Effector CD4-positive, alpha-beta T cell (primary cell): ENCODE results near the gene ARSK.

Experiments
- DNase-seq: peaks from one replicate; pipeline ENCODE4 v3.0.0-alpha.2; 2020

ARSK gene

GRCh38 chr5:95565280-95565920 lies 10.5 kb downstream of the ARSK start:
- DNase-seq: no peak

- DNase-seq: no peak
Observed at GRCh38 chr5:95572016-95572415, 17.1 kb downstream of the ARSK start.

GRCh38 chr5:95581576-95581975 lies 26.7 kb downstream of the ARSK start:
- DNase-seq: no peak

GRCh38 chr5:95583992-95584391 lies 29.1 kb downstream of the ARSK start:
- no peak for DNase-seq

- DNase-seq: no peak
Observed at GRCh38 chr5:95590880-95591279, 36.0 kb downstream of the ARSK start.

GRCh38 chr5:95591490-95591901 lies 36.6 kb downstream of the ARSK start:
- no peak for DNase-seq

- no peak for DNase-seq
Observed at GRCh38 chr5:95595289-95595931, 40.5 kb downstream of the ARSK start.

- no peak for DNase-seq
Observed at GRCh38 chr5:95599252-95599651, 44.4 kb downstream of the ARSK start.

- no peak for DNase-seq
Observed at GRCh38 chr5:95600557-95600956, 45.7 kb downstream of the ARSK start.

- DNase-seq: no peak
Observed at GRCh38 chr5:95605786-95606185, 50.9 kb downstream of the ARSK start.

- DNase-seq: no peak
Observed at GRCh38 chr5:95606419-95606818, 51.5 kb downstream of the ARSK start.

GRCh38 chr5:95609711-95610110 lies 54.8 kb downstream of the ARSK start:
- DNase-seq: no peak

GRCh38 chr5:95610546-95610945 lies 55.6 kb downstream of the ARSK start:
- no peak for DNase-seq

- no peak for DNase-seq
Observed at GRCh38 chr5:95611396-95611795, 56.5 kb downstream of the ARSK start.

GRCh38 chr5:95613514-95613913 lies 58.6 kb downstream of the ARSK start:
- DNase-seq: no peak

GRCh38 chr5:95615164-95615467 lies 60.2 kb downstream of the ARSK start:
- DNase-seq: no peak

- DNase-seq: no peak
Observed at GRCh38 chr5:95617057-95617456, 62.2 kb downstream of the ARSK start.

- no peak for DNase-seq
Observed at GRCh38 chr5:95619096-95619495, 64.2 kb downstream of the ARSK start.

- DNase-seq: no peak
Observed at GRCh38 chr5:95619514-95620029, 64.7 kb downstream of the ARSK start.

- peak; percentile 41 for DNase-seq
Observed at GRCh38 chr5:95620030-95620869, 65.3 kb downstream of the ARSK start, which contains the start of gene GPR150. TSS of gene GPR150 (plus strand) at chr5:95620087. CDS start at chr5:95620276, 189 bp downstream.

- peak; percentile 27 for DNase-seq
Observed at GRCh38 chr5:95620870-95621838, 66.3 kb downstream of the ARSK start.

- no peak for DNase-seq
Observed at GRCh38 chr5:95621839-95622629, 67.1 kb downstream of the ARSK start.
